Dendritic cell treated with granulocyte-macrophage colony-stimulating factor and Interleukin-4, amounts not matched to agents 40 ng/mL and 50 ng/mL, for 4 days (primary cell): Measurements from ENCODE around the gene GSE1.
"Not testable (repeated sequence)": the region's sequence is repeated elsewhere in the genome, so short reads cannot be mapped to it uniquely, and the experiment has no call there.

Experiments
- H3K27ac Mint-ChIP-seq: one replicate; pipeline ENCODE4 v1.8.0; 2022; ENCODE audit warnings: mild to moderate bottlenecking, mixed read lengths
- H3K27me3 Mint-ChIP-seq: one replicate; pipeline ENCODE4 v1.8.0; 2022; ENCODE audit warnings: mild to moderate bottlenecking, mixed read lengths
- H3K36me3 Mint-ChIP-seq: one replicate; pipeline ENCODE4 v1.8.0; 2022; ENCODE audit warnings: low read depth, mixed read lengths
- H3K4me1 Mint-ChIP-seq: one replicate; pipeline ENCODE4 v1.8.0; 2022; ENCODE audit warnings: low read depth, mixed read lengths
- H3K4me3 Mint-ChIP-seq: one replicate; pipeline ENCODE4 v1.8.0; 2022; ENCODE audit warnings: mild to moderate bottlenecking, moderate library complexity, mixed read lengths
- H3K9me3 Mint-ChIP-seq: one replicate; pipeline ENCODE4 v1.8.0; 2022; ENCODE audit warnings: mixed read lengths
- intact Hi-C: fragments of 100-400 bp; cut with micrococcal nuclease; formaldehyde crosslinking; loops from one replicate; pipeline ENCODE4 v1.15.0; 2022

GSE1 gene

GRCh38 chr16:85591381-85591780 is 21.7 kb upstream of the GSE1 start:
- no peak overlapping the region for H3K27ac Mint-ChIP-seq
- no peaks in the 10 kb centered on the region for H3K27me3 Mint-ChIP-seq
- H3K36me3 Mint-ChIP-seq, result peaks cover 18% of the 10 kb centered on the region
- H3K4me1 Mint-ChIP-seq, result no peaks in the 10 kb centered on the region
- intact Hi-C loops, result no loop called here
- H3K4me3 Mint-ChIP-seq, result no peak overlapping the region
- H3K9me3 Mint-ChIP-seq, result no peaks in the 10 kb centered on the region

DNA sequence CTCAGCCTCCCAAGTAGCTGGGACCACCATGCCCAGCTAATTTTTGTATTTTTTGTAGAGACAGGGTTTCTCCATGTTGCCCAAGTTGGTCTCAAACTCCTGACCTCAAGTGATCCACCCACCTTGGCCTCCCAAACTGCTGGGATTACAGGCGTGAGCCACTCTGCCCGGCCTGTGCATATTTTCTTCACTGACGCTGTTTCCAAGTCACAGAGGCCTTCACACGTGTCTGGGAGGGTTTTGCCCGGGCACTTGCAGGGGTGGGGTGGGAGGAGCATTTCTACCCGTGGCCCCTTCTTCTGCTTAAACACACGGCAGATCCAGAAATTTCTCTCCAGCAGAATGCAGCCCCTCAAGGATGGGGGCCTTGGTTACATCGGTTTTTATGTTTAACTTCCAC is 20.8 kb upstream of the GSE1 start:
- H3K27me3 Mint-ChIP-seq, H3K4me3 Mint-ChIP-seq, intact Hi-C loops, H3K27ac Mint-ChIP-seq, H3K4me1 Mint-ChIP-seq, H3K9me3 Mint-ChIP-seq: not testable (repeated sequence)
- peaks cover 20% of the 10 kb centered on the region for H3K36me3 Mint-ChIP-seq

DNA sequence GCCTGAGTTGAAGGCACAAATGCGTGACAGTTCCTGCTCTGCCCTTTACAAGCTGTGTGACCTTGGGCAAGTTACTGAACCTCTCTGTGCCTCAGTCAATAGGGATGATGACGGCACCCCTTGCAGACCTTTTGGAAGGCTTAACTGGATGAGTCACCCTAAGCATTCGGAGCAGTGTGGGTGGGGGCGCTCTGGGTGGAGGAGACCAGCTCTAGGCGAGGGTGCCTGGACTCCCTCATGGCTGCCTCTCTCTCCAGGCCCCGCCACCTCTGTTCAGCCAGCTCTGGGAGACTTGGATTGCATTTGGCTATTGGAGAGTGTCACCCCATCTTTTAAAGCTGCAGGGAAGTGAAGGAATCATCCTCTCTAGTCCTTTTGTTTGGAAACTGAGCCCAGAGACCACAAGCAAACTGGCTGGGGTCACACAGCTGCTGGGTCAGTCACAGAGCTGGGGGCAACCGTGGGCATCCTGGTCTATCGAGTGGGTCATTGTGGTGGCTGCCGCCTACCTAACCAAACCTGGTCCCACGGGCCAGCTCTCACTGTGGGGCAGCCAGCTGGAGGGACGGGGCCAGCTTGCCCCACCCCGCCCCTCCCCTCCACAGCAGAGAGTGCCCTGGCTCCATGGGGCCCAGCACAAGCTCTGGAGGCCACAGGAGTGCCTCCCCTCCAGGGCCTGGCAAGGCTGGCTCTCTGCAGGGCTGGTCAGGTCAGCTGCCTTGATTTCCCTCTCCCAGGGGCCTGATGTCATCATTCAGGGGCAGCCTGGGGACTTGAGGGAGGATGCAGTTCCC is 20.2 kb upstream of the GSE1 start:
- Mint-ChIP-seq H3K27me3 (no peaks in the 10 kb centered on the region), H3K4me3 (no peak overlapping the region), H3K4me1 (no peaks in the 10 kb centered on the region), H3K27ac (no peak overlapping the region), H3K9me3 (no peaks in the 10 kb centered on the region), H3K36me3 (peaks cover 25% of the 10 kb centered on the region)
- intact Hi-C loops, result no loop called here

DNA sequence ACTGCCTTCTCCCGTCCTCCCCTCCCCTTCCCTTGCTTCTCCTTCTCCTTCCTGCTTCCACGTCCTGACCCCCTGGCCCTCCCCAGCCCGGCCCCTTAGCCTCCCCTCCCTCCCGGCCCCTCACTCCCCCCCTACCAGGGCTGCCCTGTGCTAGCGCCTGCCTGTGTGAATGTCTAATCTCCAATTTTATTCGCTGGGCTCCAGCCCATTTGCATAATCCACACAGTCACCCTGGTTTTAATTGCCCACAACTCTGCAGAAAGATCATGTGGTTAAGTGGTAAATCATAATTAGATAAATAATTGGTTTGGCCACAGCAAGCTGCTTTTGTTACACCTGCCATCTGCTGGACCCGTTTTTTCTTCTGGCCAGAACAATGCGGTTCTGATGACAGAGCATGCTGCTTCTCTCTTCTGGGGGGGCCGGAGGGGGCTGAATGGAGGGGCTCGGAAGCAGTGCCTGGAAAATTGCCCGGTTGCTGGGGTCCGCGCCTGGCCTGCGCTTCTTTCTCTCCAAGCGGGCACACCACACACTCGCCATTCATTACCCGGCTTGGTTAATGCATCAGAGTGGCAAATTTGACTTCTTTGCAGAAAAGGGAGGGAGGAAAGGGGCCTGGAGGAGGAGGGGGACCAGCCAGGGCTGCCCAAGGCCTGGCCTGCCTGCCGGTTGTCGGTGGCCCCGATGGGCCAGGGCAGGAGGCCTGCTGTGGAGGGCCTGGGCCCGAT is 19.5 kb upstream of the GSE1 start:
- Mint-ChIP-seq H3K27me3 (no peaks in the 10 kb centered on the region), H3K9me3 (no peaks in the 10 kb centered on the region), H3K36me3 (peaks cover 33% of the 10 kb centered on the region), H3K4me3 (no peak overlapping the region), H3K27ac (no peak overlapping the region), H3K4me1 (no peaks in the 10 kb centered on the region)
- intact Hi-C loops, result no loop called here

- peaks cover 41% of the 10 kb centered on the region for H3K36me3 Mint-ChIP-seq
- peaks cover 3% of the 10 kb centered on the region for H3K4me1 Mint-ChIP-seq
- no peak overlapping the region for H3K27ac Mint-ChIP-seq
- H3K27me3 Mint-ChIP-seq, result no peaks in the 10 kb centered on the region
- no peak overlapping the region for H3K4me3 Mint-ChIP-seq
- intact Hi-C loops, result no loop called here
- H3K9me3 Mint-ChIP-seq, result no peaks in the 10 kb centered on the region
Observed at GRCh38 chr16:85594273-85594977, 18.7 kb upstream of the GSE1 start.

DNA sequence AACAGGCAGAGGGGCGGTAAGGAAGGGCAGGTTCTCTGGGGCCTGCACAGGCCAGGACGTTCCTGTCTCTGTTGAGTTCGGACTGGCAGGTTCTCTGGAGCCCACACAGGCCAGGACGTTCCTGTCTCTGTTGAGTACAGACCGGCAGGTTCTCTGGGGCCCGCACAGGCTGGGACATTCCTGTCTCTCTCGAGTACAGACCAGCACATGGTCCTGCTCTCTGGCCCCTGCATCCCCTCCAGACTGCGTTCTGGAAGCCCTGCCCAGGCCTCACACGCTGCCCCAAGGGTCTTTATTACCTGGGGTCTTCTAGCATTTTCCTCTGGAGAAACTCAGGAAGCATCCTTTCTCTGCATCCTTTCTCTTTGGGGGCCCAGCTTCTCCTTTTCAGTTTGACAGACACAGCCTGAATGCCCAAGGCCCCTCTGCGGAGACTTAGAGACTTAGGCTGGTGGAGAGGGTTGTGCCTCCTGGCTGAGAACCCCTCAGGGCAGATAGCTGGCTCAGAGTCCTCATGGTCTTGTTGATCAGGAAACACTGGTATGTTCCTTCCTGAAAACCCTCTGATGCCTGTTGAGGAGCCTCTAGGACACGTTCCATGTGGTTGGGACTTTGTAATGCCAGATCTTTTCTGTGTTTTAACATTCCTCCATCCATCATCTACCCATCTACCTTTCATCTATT is 18.0 kb upstream of the GSE1 start:
- Mint-ChIP-seq H3K4me1 (peaks cover 7% of the 10 kb centered on the region), H3K27ac (no peak overlapping the region), H3K9me3 (no peaks in the 10 kb centered on the region), H3K4me3 (no peak overlapping the region), H3K36me3 (peaks cover 44% of the 10 kb centered on the region), H3K27me3 (no peaks in the 10 kb centered on the region)
- intact Hi-C loops, result no loop called here

DNA sequence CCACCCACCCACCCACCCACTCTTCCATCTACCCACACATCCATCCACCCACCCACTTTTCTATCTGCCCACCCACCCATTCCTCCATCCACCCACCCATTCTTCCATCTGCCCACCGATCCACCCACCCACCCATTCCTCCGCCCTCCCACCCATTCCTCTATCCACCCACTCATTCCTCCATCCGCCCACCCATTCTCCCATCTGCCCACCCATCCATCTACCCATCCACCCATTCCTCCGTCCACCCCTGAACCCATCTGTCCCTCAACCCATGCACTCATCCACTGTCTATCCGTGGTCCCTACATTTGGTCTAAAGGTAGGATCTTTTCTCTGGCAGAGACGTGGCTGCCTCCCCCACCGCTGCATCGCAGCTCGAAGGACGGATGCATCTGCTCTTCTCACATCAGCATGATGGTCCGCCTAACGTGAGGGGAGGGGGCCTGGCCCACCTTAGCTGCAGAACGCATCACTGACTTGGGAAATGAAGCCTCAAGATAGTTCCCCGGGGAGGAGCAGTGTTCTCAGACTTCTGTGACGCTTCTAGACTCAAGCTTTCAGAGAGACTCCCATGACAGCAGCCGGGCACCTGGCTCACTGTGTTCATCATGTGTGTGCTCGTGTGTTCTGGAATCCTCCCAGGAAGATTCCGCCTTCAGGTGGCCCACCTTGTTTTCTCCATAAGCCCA is 17.2 kb upstream of the GSE1 start:
- peaks cover 7% of the 10 kb centered on the region for H3K4me1 Mint-ChIP-seq
- no peak overlapping the region for H3K27ac Mint-ChIP-seq
- H3K36me3 Mint-ChIP-seq, result peaks cover 44% of the 10 kb centered on the region
- H3K27me3 Mint-ChIP-seq, result no peaks in the 10 kb centered on the region
- no peak overlapping the region for H3K4me3 Mint-ChIP-seq
- H3K9me3 Mint-ChIP-seq, result no peaks in the 10 kb centered on the region
- intact Hi-C loops, result no loop called here

DNA sequence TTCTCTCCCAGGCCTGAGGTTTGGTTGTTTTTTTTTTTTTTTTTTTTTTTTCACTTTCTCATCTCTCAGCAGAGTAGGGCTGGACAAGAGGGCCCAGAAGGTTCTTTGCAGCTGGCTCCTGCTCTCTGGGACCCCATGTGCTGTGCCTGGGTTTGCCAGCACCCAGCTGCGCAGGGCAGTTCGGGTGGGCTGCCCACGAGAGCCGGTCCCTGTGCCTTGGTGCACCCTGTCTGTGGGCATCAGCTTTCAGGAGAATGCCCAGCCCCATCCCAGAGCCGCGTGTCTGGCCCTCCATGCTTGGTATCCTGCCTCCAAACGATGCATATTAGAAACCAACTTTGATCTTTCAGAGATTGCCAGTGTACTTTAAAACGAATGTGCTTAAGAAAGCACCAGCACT is 15.0 kb upstream of the GSE1 start:
- Mint-ChIP-seq H3K36me3 (peaks cover 44% of the 10 kb centered on the region), H3K4me3 (no peak overlapping the region), H3K9me3 (no peaks in the 10 kb centered on the region), H3K4me1 (peaks cover 22% of the 10 kb centered on the region), H3K27ac (no peak overlapping the region), H3K27me3 (no peaks in the 10 kb centered on the region)
- intact Hi-C loops, result no loop called here

- H3K4me3 Mint-ChIP-seq, result no peak overlapping the region
- intact Hi-C loops, result no loop called here
- H3K36me3 Mint-ChIP-seq, result peaks cover 38% of the 10 kb centered on the region
- H3K27me3 Mint-ChIP-seq, result no peaks in the 10 kb centered on the region
- peaks cover 35% of the 10 kb centered on the region for H3K4me1 Mint-ChIP-seq
- no peaks in the 10 kb centered on the region for H3K9me3 Mint-ChIP-seq
- peak overlapping the region; percentile 80 for H3K27ac Mint-ChIP-seq
Observed at GRCh38 chr16:85600078-85600477, 13.0 kb upstream of the GSE1 start.

DNA sequence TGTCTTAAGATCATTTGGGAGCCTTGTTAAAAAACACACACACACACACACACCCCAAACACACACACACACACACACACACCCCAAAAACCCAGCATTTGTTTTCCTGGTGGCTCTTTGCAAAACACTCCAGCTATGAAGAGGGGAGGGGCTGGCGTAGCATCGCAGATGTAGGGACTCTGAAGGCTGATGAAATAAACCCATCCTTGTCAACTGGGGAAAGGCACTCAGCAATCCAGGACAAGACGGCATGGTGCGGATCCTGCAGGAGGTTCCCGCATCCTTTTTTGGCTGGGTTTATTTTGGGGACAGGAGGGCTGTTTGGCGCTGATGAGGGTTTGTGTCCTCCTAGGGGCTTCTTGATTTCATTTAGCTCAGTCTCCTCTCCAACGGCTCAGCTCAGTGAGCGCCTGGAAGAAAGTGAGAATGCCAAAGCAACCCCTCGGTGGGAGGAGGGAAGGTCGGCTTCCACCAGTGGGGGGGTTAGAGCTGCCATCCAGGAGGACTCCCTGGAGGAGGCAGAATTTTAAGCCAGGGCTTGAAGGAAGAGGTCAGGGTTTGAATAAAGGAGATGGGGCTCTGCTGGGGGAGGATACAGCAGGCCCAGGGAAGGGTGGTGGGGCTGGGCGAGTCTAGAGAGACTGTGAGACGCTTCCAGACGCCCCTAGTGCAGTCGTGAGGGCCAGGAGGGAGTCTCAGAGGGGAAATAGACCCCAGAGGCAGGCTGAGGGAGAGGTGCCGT is 12.4 kb upstream of the GSE1 start:
- H3K36me3 Mint-ChIP-seq, result peaks cover 32% of the 10 kb centered on the region
- no peaks in the 10 kb centered on the region for H3K27me3 Mint-ChIP-seq
- peak overlapping the region; percentile 80 for H3K27ac Mint-ChIP-seq
- intact Hi-C loops, result no loop called here
- H3K4me3 Mint-ChIP-seq, result no peak overlapping the region
- no peaks in the 10 kb centered on the region for H3K9me3 Mint-ChIP-seq
- peaks cover 41% of the 10 kb centered on the region for H3K4me1 Mint-ChIP-seq

GRCh38 chr16:85601272-85601639 is 11.9 kb upstream of the GSE1 start:
- H3K27ac Mint-ChIP-seq, result peak overlapping the region; percentile 80
- no peak overlapping the region for H3K4me3 Mint-ChIP-seq
- intact Hi-C loops, result no loop called here
- H3K27me3 Mint-ChIP-seq, result peaks cover 1% of the 10 kb centered on the region
- peaks cover 46% of the 10 kb centered on the region for H3K4me1 Mint-ChIP-seq
- H3K9me3 Mint-ChIP-seq, result no peaks in the 10 kb centered on the region
- H3K36me3 Mint-ChIP-seq, result peaks cover 32% of the 10 kb centered on the region

DNA sequence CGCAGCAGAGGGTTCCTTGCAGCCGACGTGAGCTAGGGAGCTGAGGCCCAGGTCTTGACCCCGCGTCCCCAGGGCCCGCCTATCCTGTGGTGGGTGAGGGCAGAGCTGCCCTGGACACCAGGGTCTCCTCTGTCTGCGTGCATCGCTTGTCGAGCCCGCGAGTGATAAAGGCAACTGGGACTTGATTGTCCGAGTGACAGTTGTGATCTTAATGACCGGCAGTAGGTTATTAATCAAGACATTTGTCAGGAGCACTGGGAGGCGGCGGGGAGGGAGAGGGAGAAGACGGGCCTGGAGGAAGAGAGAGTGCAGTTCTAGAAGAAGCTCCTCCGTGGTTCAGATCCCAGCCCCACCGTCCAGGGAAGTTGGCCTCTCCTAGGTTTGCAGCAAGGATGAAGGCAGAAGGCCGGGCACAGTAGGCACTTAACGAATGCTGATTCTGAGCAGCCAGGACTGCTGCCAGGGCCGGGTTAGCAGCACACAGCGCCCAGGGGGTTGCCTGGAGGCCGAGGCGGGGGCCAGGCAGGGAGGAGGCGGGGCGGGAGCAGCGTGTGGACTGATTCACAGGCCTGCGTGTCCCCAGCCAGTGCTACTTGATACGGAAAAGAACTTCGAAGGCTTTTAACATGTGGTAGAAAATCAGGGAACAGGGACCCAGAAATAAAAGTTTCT is 11.3 kb upstream of the GSE1 start:
- H3K4me3 Mint-ChIP-seq, result no peak overlapping the region
- H3K4me1 Mint-ChIP-seq, result peaks cover 49% of the 10 kb centered on the region
- peaks cover 29% of the 10 kb centered on the region for H3K36me3 Mint-ChIP-seq
- intact Hi-C loops, result no loop called here
- peaks cover 2% of the 10 kb centered on the region for H3K27me3 Mint-ChIP-seq
- no peaks in the 10 kb centered on the region for H3K9me3 Mint-ChIP-seq
- peak overlapping the region; percentile 80 for H3K27ac Mint-ChIP-seq
